HG02938 (cell line): Measurements from ENCODE around the gene ACOD1.
A peak's percentile ranks its signal among the peaks of the same experiment; 100 is the strongest.

Experiments
- ATAC-seq: cut with Tn5 transposase; IDR thresholded peaks from one replicate; pipeline ENCODE4 v1.9.1; 2021; ENCODE audit warnings: mild to moderate bottlenecking, moderate library complexity; ENCODE audit not compliant: unreplicated experiment

Gene ACOD1

DNA sequence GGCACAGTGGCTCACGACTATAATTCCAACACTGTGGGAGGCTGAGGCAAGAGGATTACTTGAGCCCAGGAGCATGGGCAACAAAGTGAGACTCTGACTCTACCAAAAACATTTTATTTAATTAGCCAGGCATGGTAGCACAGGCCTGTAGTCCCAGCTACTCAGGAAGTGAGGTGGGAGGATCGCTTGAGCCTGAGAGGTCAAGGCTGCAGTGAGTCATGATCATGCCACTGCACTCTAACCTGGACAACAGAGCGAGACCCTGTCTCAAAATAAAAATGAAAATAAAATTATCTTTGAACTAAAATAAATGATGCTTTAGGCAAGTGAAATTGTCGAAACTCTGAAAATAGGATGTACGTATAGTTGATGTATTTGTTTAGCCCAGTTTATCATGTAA is 35.4 kb downstream of the ACOD1 start:
- ATAC-seq: no peak

DNA sequence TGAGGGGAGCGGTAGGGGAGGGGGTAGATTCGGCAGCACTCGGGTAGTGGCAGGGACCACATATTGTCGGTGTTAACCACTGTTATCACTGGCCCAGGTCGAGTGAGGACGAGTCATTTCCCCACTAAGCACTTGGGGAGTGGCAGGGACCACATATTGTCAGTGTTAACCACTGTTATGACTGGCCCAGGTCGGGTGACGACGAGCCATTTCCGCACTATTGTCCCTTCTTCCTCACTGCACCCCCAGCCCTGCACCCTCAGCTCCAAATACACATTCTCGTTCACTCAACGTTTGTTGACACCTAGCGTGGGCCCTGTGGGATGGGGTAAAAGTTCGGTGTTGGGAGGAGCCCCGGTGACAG is 43.1 kb downstream of the ACOD1 start:
- ATAC-seq: peak; percentile 83

GRCh38 chr13:76991796-76992547 is 43.7 kb downstream of the ACOD1 start, which contains the start of gene CLN5:
Gene CLN5, plus strand, starts transcription at chr13:76992081. Its CDS starts 18 bp downstream, at chr13:76992099.
- ATAC-seq: peak; percentile 87

DNA sequence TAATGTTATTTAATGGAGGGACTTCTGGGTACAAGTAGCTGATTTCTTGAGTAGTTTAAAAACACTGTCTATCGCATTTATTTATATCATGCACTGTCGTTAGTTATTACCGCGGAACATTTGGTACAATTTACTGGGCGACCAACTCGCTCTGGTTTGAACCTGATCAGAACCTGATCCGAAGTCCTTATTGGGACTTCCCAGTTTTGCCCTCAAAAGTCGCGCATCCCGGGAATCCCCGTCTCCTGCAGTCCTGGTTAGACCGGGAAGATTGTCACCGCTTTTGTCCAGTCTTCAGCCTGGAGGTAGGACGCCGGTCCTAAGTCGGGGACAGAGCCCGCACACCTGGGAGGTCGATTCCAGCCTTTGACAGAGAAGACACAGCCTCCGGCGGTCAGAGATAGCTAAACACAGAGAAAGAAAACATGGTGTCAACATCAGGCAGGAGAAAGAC is 44.3 kb downstream of the ACOD1 start:
- no peak for ATAC-seq

- ATAC-seq: no peak
Measured at GRCh38 chr13:76993021-76993420, 44.7 kb downstream of the ACOD1 start.

GRCh38 chr13:76993473-76993872 is 45.2 kb downstream of the ACOD1 start:
- ATAC-seq: no peak

DNA sequence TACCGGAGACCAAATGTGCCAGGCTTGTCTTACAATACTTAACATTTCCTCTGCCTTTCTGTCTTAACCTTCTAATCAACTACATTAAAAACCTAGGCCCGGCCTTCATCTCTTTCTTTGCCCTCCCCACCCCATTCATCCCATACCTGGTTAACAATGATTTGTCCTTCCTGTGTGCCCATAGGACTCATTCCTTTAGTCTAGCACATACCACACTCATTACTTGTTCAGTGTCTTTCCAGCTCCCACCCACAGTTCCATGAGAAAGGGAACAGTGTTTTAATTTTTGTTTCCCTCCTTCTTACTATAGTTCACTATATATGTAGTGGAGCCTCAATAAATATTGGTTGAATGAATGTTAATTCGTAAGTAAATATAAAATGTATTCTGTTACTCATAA is 46.0 kb downstream of the ACOD1 start:
- no peak for ATAC-seq

DNA sequence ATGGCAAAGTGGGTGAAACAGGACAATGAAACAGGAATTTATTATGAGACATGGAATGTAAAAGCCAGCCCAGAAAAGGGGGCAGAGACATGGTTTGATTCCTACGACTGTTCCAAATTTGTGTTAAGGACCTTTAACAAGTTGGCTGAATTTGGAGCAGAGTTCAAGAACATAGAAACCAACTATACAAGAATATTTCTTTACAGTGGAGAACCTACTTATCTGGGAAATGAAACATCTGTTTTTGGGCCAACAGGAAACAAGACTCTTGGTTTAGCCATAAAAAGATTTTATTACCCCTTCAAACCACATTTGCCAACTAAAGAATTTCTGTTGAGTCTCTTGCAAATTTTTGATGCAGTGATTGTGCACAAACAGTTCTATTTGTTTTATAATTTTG is 52.2 kb downstream of the ACOD1 start:
- no peak for ATAC-seq

GRCh38 chr13:77001540-77001939 is 53.2 kb downstream of the ACOD1 start:
- no peak for ATAC-seq

- no peak for ATAC-seq
Measured at GRCh38 chr13:77001963-77002587, 53.8 kb downstream of the ACOD1 start.

GRCh38 chr13:77002590-77003190 is 54.4 kb downstream of the ACOD1 start:
- ATAC-seq: no peak
